HepG2 (cell line): ENCODE results near the gene OTUB2. TPM values are rescaled to one million over a fixed set of nuclear protein-coding genes. Genes with fewer than 3 reads are reported as not detected.

Source experiments
- MLX ChIP-seq: IDR thresholded peaks from 2 replicates; pipeline ENCODE4 v1.6.1; 2016
- REPIN1 ChIP-seq: sonication (generic); formaldehyde crosslinking; IDR thresholded peaks from 2 replicates; pipeline ENCODE4 v1.8.0; 2022; ENCODE audit warnings: missing genetic modification reagents, low read depth, mild to moderate bottlenecking, borderline replicate concordance
- TGIF2 ChIP-seq: IDR thresholded peaks from 2 replicates; pipeline ENCODE4 v1.6.1; 2016; ENCODE audit warnings: control low read depth, missing compliant biosample characterization
- ZFP37 ChIP-seq: sonication (generic); formaldehyde crosslinking; IDR thresholded peaks from 2 replicates; pipeline ENCODE4 v1.4.0; 2020; ENCODE audit warnings: missing genetic modification reagents, borderline replicate concordance
- ZNF230 ChIP-seq: sonication (generic); formaldehyde crosslinking; IDR thresholded peaks from 2 replicates; pipeline ENCODE4 v1.4.0; 2020; ENCODE audit warnings: mild to moderate bottlenecking, missing genetic modification reagents
- ZNF281 ChIP-seq: sonication (generic); formaldehyde crosslinking; IDR thresholded peaks from 2 replicates; pipeline ENCODE4 v1.4.0; 2020; ENCODE audit warnings: missing genetic modification reagents, borderline replicate concordance
- ZNF441 ChIP-seq: sonication (generic); formaldehyde crosslinking; IDR thresholded peaks from 2 replicates; pipeline ENCODE4 v1.7.0; 2021; ENCODE audit warnings: missing genetic modification reagents, borderline replicate concordance
- ZNF460 ChIP-seq: sonication (generic); formaldehyde crosslinking; IDR thresholded peaks from 2 replicates; pipeline ENCODE4 v1.5.1; 2020; ENCODE audit warnings: missing genetic modification reagents, mild to moderate bottlenecking, borderline replicate concordance
- ZNF512B ChIP-seq: sonication (generic); formaldehyde crosslinking; IDR thresholded peaks from 2 replicates; pipeline ENCODE4 v1.5.1; 2020; ENCODE audit warnings: missing genetic modification reagents, mild to moderate bottlenecking, borderline replicate concordance
- ZNF691 ChIP-seq: sonication (generic); formaldehyde crosslinking; IDR thresholded peaks from 2 replicates; pipeline ENCODE4 v1.4.0; 2020; ENCODE audit warnings: missing genetic modification reagents, low read depth, mild to moderate bottlenecking, borderline replicate concordance
- polyA plus RNA-seq, 8 experiments: library from polyadenylated mRNA; depleted of rRNA in 3 of 8; stranded (reverse) in 7 of 8; unstranded in 1 of 8; fragments of >200 nt; fragmentation: Illumina TruSeq in 4 of 8; extraction: Trizol in 4 of 8; gene quantifications; 2 replicates each; pipeline versions ENCODE4 v1.2.1 to v1.2.3, GENCODE V29; 2011 to 2016; ENCODE audit warnings: low read depth in 4 of 8, missing spikeins in 1 of 8, mixed read lengths in 1 of 8; ENCODE audit not compliant: insufficient read depth in 1 of 8
- total RNA-seq, 5 experiments: library from RNA; depleted of rRNA; stranded (reverse); fragments of >200 nt; fragmentation: Illumina TruSeq; extraction: Trizol; gene quantifications; 2 replicates each; pipeline ENCODE4 v1.2.3, GENCODE V29; 2016; ENCODE audit warnings: low read depth in 1 of 5
- TF ChIP-seq, protein P1 (sequence below): sonication (generic); formaldehyde crosslinking; IDR thresholded peaks from 2 replicates; pipeline ENCODE4 v1.5.1; 2020; ENCODE audit warnings: mild to moderate bottlenecking, missing genetic modification reagents

Gene OTUB2
- total and polyA plus RNA-seq, 2 of the 13 experiments (the other 11 are each of a cell fraction or from before 2014, with no cell fraction given): 2.2 to 2.4 TPM

- TF ChIP-seq ZNF281 (CRISPR knock-in tag): no peak
- no peak for TF ChIP-seq ZNF691
- no peak for TF ChIP-seq ZNF512B (CRISPR knock-in tag)
- TF ChIP-seq REPIN1 (CRISPR knock-in tag): no peak
- TF ChIP-seq MLX: no peak
- no peak for TF ChIP-seq ZNF230
- peak; percentile 70; the same call in 1 of the 2 replicates for TF ChIP-seq TGIF2
- no peak for TF ChIP-seq ZNF460 (CRISPR knock-in tag)
- TF ChIP-seq, protein P1, sequence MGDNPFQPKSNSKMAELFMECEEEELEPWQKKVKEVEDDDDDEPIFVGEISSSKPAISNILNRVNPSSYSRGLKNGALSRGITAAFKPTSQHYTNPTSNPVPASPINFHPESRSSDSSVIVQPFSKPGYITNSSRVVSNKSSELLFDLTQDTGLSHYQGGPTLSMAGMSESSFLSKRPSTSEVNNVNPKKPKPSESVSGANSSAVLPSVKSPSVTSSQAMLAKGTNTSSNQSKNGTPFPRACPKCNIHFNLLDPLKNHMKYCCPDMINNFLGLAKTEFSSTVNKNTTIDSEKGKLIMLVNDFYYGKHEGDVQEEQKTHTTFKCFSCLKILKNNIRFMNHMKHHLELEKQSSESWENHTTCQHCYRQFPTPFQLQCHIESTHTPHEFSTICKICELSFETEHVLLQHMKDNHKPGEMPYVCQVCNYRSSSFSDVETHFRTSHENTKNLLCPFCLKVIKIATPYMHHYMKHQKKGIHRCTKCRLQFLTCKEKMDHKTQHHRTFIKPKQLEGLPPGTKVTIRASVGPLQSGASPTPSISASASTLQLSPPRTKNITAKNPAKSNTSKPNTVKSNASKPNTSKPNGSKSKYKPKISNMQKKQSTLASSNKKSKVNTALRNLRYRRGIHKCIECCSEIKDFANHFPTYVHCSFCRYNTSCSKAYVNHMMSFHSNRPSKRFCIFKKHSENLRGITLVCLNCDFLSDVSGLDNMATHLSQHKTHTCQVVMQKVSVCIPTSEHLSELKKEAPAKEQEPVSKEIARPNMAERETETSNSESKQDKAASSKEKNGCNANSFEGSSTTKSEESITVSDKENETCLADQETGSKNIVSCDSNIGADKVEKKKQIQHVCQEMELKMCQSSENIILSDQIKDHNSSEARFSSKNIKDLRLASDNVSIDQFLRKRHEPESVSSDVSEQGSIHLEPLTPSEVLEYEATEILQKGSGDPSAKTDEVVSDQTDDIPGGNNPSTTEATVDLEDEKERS (CRISPR knock-in tag): no peak
- TF ChIP-seq ZNF441: no peak
- TF ChIP-seq ZFP37 (CRISPR knock-in tag): no peak
Observed at GRCh38 chr14:94001501-94002396, 24.4 kb upstream of the OTUB2 start (continued).
